Gastrocnemius medialis (tissue), 4 donors: ENCODE data around the gene SLC29A2. TPM values are rescaled to one million over a fixed set of nuclear protein-coding genes. Genes with fewer than 3 reads are reported as not detected.

Source experiments
- ATAC-seq, 2 donors: fragments of 150-250 bp; one replicate each; pipeline ENCODE4 v1.9.1; 2016
- DNase-seq, 2 donors: peaks; one replicate each; pipeline ENCODE4 v3.0.0-alpha.2; 2019
- H3K27ac ChIP-seq, 4 donors: fragments of 200-600 bp; sonication (generic); 1 replicate in 1 of 4; 2 replicates in 3 of 4; pipeline ENCODE4 v1.5.1; 2016 to 2018; ENCODE audit warnings: mild to moderate bottlenecking in 2 of 4, moderate library complexity in 1 of 4
- H3K27me3 ChIP-seq, 3 donors: fragments of 200-600 bp; sonication (generic) in 2 of 3; 1 replicate in 1 of 3; 2 replicates in 2 of 3; pipeline versions ENCODE4 v1.5.1 to v1.6.0; 2016 to 2019; ENCODE audit warnings: mild to moderate bottlenecking in 1 of 3, moderate library complexity in 1 of 3
- H3K36me3 ChIP-seq, 2 donors: fragments of 200-600 bp; sonication (generic) in 1 of 2; one replicate each; pipeline ENCODE4 v1.5.1; 2017 to 2018
- H3K4me1 ChIP-seq, 2 donors: fragments of 200-600 bp; sonication (generic) in 1 of 2; one replicate each; pipeline ENCODE4 v1.5.1; 2016 to 2017; ENCODE audit warnings: mild to moderate bottlenecking in 2 of 2
- H3K4me3 ChIP-seq, 4 donors: fragments of 200-600 bp; sonication (generic) in 3 of 4; 1 replicate in 1 of 4; 2 replicates in 3 of 4; pipeline ENCODE4 v1.5.1; 2016 to 2019; ENCODE audit warnings: mild to moderate bottlenecking in 2 of 4
- H3K9me3 ChIP-seq, 3 donors: fragments of 200-600 bp; sonication (generic) in 2 of 3; 1 replicate in 1 of 3; 2 replicates in 2 of 3; pipeline ENCODE4 v1.5.1; 2016 to 2019
- POLR2A ChIP-seq, 2 donors: fragments of 450-650 bp; IDR thresholded peaks; one replicate each; pipeline ENCODE4 v1.6.1; 2017; ENCODE audit warnings: antibody characterized with exemption in 2 of 2, mild to moderate bottlenecking in 2 of 2, moderate library complexity in 2 of 2
- in situ Hi-C, 4 donors: fragments of 200-750 bp; cut with MboI; loops; one replicate each; pipeline versions ENCODE4 v1.15.0 to v1.8.0; 2017; ENCODE audit warnings: low sequenced_read_pairs in 4 of 4
- intact Hi-C: fragments of 100-400 bp; cut with DNase I; formaldehyde crosslinking; loops from one replicate; pipeline ENCODE4 v1.15.1; 2023; ENCODE audit warnings: low total_unique reads
- total RNA-seq, 4 donors: library from RNA; depleted of rRNA; stranded (reverse); fragments of >200 nt; gene quantifications; one replicate each; pipeline versions ENCODE4 v1.1.0 to v1.2.3, GENCODE V29; 2016
- TF ChIP-seq, protein P1 (sequence below), 5 experiments: fragments of 450-650 bp in 3 of 5; fragments of 200-600 bp in 2 of 5; sonication (generic) in 2 of 5; IDR thresholded peaks in 4 of 5; conservative IDR thresholded peaks in 1 of 5; 1 replicate in 4 of 5; 2 replicates in 1 of 5; pipeline ENCODE4 v1.5.1; 2016 to 2019; ENCODE audit warnings: antibody characterized with exemption in 5 of 5, mild to moderate bottlenecking in 3 of 5, moderate library complexity in 3 of 5

The SLC29A2 gene
- total RNA-seq, 4 donors from 2014 or later, result 39.2 to 106 (median 70.6) TPM

DNA sequence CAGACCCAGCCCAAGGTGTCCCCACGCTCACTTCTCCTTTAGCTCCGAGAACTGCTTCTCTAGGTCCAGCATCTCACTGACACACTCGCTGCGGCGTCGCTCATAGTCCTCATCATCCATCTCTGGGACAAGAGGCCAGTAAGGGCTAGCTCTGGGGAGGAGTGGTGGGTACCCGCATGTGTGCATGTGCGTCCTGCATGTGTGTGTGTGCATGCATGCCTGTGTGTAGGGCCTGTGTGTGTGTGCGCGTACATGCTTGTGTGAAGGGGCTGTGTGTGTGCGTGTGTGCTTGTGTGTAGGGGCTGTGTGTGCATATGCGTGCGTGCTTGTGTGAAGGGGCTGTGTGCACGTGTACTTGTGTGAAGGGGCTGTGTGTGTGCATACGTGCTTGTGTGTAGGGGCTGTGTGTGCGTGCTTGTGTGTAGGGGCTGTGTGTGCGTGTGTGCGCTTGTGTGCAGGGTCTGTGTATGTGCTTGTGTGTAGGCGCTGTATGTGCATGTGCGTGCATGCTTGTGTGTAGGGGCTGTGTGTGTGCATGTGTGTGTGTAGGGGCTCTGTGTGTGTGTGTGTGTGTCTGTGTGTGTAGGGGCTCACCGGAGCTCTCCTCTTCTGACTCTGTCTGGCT, 29.9 kb downstream of the SLC29A2 start:
- peaks cover 38% of the 10 kb centered on the region in 2 donors for H3K4me1 ChIP-seq
- TF ChIP-seq, protein P1, sequence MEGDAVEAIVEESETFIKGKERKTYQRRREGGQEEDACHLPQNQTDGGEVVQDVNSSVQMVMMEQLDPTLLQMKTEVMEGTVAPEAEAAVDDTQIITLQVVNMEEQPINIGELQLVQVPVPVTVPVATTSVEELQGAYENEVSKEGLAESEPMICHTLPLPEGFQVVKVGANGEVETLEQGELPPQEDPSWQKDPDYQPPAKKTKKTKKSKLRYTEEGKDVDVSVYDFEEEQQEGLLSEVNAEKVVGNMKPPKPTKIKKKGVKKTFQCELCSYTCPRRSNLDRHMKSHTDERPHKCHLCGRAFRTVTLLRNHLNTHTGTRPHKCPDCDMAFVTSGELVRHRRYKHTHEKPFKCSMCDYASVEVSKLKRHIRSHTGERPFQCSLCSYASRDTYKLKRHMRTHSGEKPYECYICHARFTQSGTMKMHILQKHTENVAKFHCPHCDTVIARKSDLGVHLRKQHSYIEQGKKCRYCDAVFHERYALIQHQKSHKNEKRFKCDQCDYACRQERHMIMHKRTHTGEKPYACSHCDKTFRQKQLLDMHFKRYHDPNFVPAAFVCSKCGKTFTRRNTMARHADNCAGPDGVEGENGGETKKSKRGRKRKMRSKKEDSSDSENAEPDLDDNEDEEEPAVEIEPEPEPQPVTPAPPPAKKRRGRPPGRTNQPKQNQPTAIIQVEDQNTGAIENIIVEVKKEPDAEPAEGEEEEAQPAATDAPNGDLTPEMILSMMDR (IDR thresholded peaks at IDR 0.05 in 4 of 5, conservative IDR thresholded peaks at IDR 0.05 in 1 of 5), result no peak
- TF ChIP-seq POLR2A (IDR thresholded peaks at IDR 0.05), result no peak
- H3K9me3 ChIP-seq, result no peaks in the 10 kb centered on the region
- DNase-seq, result no peak
- H3K36me3 ChIP-seq, result peaks cover 0 to 36% of the 10 kb centered on the region in 2 donors
- no peak for ATAC-seq
- no peak overlapping the region for H3K27ac ChIP-seq
- H3K27me3 ChIP-seq, result no peaks in the 10 kb centered on the region
- in situ Hi-C loops, result no loop called here
- intact Hi-C loops, result no loop called here
- no peak overlapping the region for H3K4me3 ChIP-seq

DNA sequence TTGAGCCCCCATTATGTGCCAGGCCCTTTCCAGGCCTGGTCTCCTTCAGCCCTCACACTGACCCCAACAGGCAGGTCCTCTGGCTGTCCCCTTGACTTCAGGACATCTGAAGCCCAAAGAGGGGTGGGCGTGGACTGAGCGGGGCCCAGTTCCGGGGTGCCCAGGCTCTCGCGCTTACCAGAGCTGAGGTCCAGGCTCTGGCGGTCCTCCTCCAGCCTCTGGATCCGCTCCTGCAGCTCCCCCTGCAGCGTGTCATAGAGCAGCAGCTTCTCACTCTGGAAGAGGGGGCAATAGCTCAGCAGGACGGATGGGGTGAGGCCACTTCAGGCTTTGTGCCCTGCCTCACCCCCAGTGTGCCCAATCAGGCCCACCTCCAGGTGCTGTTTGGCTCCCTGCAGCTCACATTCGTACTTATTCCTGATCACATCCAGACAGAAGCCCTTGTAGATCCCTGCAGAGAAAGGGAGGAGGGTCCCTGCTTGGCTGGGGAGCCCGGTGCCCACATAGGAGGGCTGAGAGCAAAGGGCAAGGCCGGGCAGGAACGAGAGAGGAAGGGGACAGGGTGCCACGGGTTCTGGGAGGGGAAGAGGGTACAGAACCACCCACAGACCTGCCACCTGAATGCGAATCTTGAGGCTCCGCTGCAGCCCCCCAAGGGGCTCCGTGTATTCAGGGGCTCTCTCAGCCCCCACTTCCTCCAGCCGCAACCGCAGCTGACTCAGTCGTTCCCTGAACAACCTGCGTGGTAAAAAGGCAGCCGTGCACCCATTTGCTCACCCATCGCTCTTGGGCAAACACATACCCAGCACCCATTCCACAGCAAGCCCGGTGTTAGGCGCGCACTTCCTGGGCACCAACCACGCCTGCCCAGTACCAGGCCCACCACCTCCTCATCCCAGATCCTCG, 30.7 kb downstream of the SLC29A2 start:
- no peak overlapping the region for H3K27ac ChIP-seq
- H3K36me3 ChIP-seq, result peaks cover 0 to 36% of the 10 kb centered on the region in 2 donors
- no peaks in the 10 kb centered on the region for H3K27me3 ChIP-seq
- no peak overlapping the region for H3K4me3 ChIP-seq
- DNase-seq (no peak), ATAC-seq (no peak)
- TF ChIP-seq POLR2A (IDR thresholded peaks at IDR 0.05), result no peak
- TF ChIP-seq, protein P1 (IDR thresholded peaks at IDR 0.05 in 4 of 5, conservative IDR thresholded peaks at IDR 0.05 in 1 of 5), result no peak
- intact Hi-C loops, result no loop called here
- no peaks in the 10 kb centered on the region for H3K9me3 ChIP-seq
- H3K4me1 ChIP-seq, result peaks cover 37 to 38% of the 10 kb centered on the region in 2 donors
- in situ Hi-C loops, result no loop called here

DNA sequence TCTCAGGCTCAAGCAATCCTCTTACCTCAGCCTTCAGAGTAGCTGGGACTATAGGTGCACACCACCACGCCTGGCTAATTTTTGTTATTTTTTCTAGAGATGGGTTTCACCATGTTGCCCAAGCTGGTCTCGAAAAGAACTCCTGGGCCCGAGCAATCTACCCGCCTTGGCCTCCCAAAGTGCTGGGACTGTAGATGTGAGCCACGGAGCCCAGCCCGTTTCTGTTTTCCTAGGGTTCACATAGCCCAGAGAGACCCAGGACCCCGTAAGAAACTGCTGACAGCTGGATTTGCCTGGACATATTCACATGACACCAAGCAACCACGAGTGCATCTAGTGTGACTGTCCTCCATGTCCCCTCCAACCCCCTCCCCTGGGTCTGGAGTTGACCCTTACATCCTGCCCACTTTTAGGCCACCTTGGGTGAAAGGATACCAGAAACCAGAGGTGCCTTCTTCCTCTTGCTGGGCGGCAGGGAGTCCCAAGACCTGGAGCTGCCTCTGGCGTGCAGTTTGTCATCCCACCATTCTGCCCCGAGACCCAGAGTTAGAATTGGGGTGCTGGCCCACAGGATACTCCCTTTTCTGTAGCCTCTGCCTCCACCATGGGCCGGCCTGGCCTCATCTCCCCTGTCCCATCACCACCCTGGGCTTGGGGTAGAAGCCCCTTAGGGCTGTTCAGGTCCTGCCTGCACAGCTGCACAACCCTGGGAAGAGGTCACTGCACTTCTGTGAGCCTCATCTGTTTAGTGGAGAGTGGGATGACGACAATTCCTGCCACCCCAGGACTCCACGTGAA, 31.7 kb downstream of the SLC29A2 start:
- DNase-seq (no peak), ATAC-seq (no peak)
- peaks cover 0 to 36% of the 10 kb centered on the region in 2 donors for H3K36me3 ChIP-seq
- no peak overlapping the region for H3K27ac ChIP-seq
- no peaks in the 10 kb centered on the region for H3K9me3 ChIP-seq
- H3K27me3 ChIP-seq, result no peaks in the 10 kb centered on the region
- H3K4me1 ChIP-seq, result peaks cover 39% of the 10 kb centered on the region in 2 donors
- in situ Hi-C loops (no loop called here), intact Hi-C loops (loop anchor here (5.0 kb wide), 1 partner anchor 73 kb away; the partner anchor contains the start of gene RAB1B)
- no peak overlapping the region for H3K4me3 ChIP-seq
- no peak for TF ChIP-seq POLR2A (IDR thresholded peaks at IDR 0.05)
- TF ChIP-seq, protein P1 (IDR thresholded peaks at IDR 0.05 in 4 of 5, conservative IDR thresholded peaks at IDR 0.05 in 1 of 5), result no peak

DNA sequence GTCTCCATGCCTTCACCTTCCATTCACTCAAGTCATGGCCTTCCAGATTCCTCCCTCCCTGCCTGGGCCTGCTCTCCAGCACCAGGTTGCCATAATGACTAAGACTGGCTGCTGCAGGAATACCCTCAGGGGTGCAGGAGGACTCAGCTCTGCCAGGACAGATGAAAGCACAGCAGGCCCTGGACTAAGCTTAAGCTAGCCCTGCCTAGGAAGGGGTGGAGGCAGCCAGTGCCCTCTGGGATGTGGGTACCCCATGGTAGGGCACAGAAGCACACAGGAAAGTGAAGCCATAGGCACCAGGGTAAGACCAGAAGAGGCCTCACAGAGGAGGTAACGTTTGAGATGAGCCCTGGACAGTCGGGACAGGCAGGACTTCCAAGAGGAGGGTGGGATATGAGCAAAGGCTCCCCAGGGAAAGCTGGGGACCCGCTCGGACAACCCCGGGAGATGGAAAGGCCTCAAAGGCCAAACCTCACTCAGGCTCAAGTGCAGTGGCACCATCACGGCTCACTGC, 32.3 kb downstream of the SLC29A2 start:
- in situ Hi-C loops, result no loop called here

More for the DNA sequence above, 32.3 kb downstream of the SLC29A2 start:
- no peak overlapping the region for H3K27ac ChIP-seq
- H3K4me3 ChIP-seq, result no peak overlapping the region
- no peaks in the 10 kb centered on the region for H3K27me3 ChIP-seq
- no peaks in the 10 kb centered on the region for H3K9me3 ChIP-seq
- H3K36me3 ChIP-seq, result peaks cover 0 to 36% of the 10 kb centered on the region in 2 donors
- DNase-seq, result no peak
- intact Hi-C loops, result loop anchor here (5.0 kb wide), 1 partner anchor 72 kb away; the partner anchor contains the start of gene RAB1B
- ATAC-seq, result no peak
- TF ChIP-seq, protein P1 (IDR thresholded peaks at IDR 0.05 in 4 of 5, conservative IDR thresholded peaks at IDR 0.05 in 1 of 5), result no peak
- TF ChIP-seq POLR2A (IDR thresholded peaks at IDR 0.05), result no peak
- peaks cover 36 to 39% of the 10 kb centered on the region in 2 donors for H3K4me1 ChIP-seq
